Hematopoietic multipotent progenitor cell (in vitro differentiated cells): ENCODE results near the gene ARHGAP26. TPM values are rescaled to one million over a fixed set of nuclear protein-coding genes. Genes with fewer than 3 reads are reported as not detected.

Source experiments
- DNase-seq, 3 donors: peaks; one replicate each; pipeline ENCODE4 v3.0.0-alpha.2; 2011 to 2015; ENCODE audit warnings: low read depth in 2 of 3, low spot score in 2 of 3
- total RNA-seq: library from RNA; depleted of rRNA; stranded (reverse); fragments of >200 nt; gene quantifications from one replicate; pipeline ENCODE4 v1.2.3, GENCODE V29; 2012

ARHGAP26 gene
- total RNA-seq, 1 donor = 14.5 TPM

GRCh38 chr5:143142596-143143435 lies 372.6 kb downstream of the ARHGAP26 start:
- DNase-seq = no peak

- no peak for DNase-seq
These were observed 373.8 kb downstream of the ARHGAP26 start for GRCh38 chr5:143143973-143144372.

- no peak for DNase-seq
These were observed 375.3 kb downstream of the ARHGAP26 start for GRCh38 chr5:143145243-143146160.

- DNase-seq = no peak
These were observed 376.0 kb downstream of the ARHGAP26 start for GRCh38 chr5:143146161-143146560.

- no peak for DNase-seq
These were observed 377.2 kb downstream of the ARHGAP26 start for GRCh38 chr5:143147383-143147782.

GRCh38 chr5:143147902-143148301 lies 377.7 kb downstream of the ARHGAP26 start:
- no peak for DNase-seq

GRCh38 chr5:143148771-143149170 lies 378.6 kb downstream of the ARHGAP26 start:
- DNase-seq = peak in 1 of 3 donors; percentile 19

- DNase-seq = no peak
These were observed 379.6 kb downstream of the ARHGAP26 start for GRCh38 chr5:143149759-143150158.

- no peak for DNase-seq
These were observed 381.0 kb downstream of the ARHGAP26 start for GRCh38 chr5:143151056-143151700.

- DNase-seq = no peak
These were observed 382.3 kb downstream of the ARHGAP26 start for GRCh38 chr5:143152445-143152844.

- DNase-seq = no peak
These were observed 383.3 kb downstream of the ARHGAP26 start for GRCh38 chr5:143153332-143154119.

- DNase-seq = no peak
These were observed 384.6 kb downstream of the ARHGAP26 start for GRCh38 chr5:143154510-143155370.

GRCh38 chr5:143155455-143155854 lies 385.3 kb downstream of the ARHGAP26 start:
- DNase-seq = no peak

GRCh38 chr5:143156086-143156485 lies 385.9 kb downstream of the ARHGAP26 start:
- DNase-seq = no peak

GRCh38 chr5:143156572-143156971 lies 386.4 kb downstream of the ARHGAP26 start:
- DNase-seq = no peak

GRCh38 chr5:143159031-143159430 lies 388.9 kb downstream of the ARHGAP26 start:
- DNase-seq = no peak

GRCh38 chr5:143161885-143162540 lies 391.8 kb downstream of the ARHGAP26 start:
- no peak for DNase-seq

GRCh38 chr5:143162810-143163209 lies 392.6 kb downstream of the ARHGAP26 start:
- DNase-seq = no peak

- DNase-seq = no peak
These were observed 394.4 kb downstream of the ARHGAP26 start for GRCh38 chr5:143164557-143164956.
